ENCODE data around the gene KCND2. TPM values are rescaled to one million over a fixed set of nuclear protein-coding genes. Genes with fewer than 3 reads are reported as not detected.

KCND2 gene
- total RNA-seq, 1 donor from 2014 or later: 0.29 TPM

DNA sequence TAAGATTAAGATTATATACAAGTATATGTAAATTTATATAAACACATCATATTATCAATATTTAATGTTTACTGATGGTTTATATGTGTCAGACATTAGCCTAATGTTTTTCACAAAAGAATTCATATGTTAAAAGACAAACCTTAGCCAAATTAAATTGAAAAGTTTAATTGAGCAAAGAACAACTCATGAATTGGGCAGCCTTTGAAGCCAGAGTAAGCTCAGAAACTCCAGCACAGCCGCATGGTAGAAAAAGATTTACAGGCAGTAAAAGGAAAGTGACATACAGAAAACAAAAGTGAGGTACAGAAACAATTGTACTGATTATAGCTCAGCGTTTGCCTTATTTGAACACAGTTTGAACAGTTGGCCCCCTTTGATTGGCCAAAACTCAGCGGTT lies 460.9 kb downstream of the KCND2 start:
- no peak for DNase-seq (ENCODE audit: low read depth)
- Histone ChIP-seq H3K27me3 (ENCODE audit: control insufficient read depth, insufficient read depth, low read length) (no peaks in the 10 kb centered on the region), H3K36me3 (ENCODE audit: control insufficient read depth, insufficient read depth, low read length) (no peaks in the 10 kb centered on the region), H3K4me3 (ENCODE audit: low read depth, low read length) (no peak overlapping the region)
- no peak for TF ChIP-seq CTCF (IDR thresholded peaks at IDR 0.05; ENCODE audit: insufficient read depth, low read length, poor library complexity, severe bottlenecking)

GRCh38 chr7:120735791-120736190 lies 462.8 kb downstream of the KCND2 start:
- DNase-seq (ENCODE audit: low read depth): no peak
- no peaks in the 10 kb centered on the region for H3K27me3 ChIP-seq (ENCODE audit: control insufficient read depth, insufficient read depth, low read length)

DNA sequence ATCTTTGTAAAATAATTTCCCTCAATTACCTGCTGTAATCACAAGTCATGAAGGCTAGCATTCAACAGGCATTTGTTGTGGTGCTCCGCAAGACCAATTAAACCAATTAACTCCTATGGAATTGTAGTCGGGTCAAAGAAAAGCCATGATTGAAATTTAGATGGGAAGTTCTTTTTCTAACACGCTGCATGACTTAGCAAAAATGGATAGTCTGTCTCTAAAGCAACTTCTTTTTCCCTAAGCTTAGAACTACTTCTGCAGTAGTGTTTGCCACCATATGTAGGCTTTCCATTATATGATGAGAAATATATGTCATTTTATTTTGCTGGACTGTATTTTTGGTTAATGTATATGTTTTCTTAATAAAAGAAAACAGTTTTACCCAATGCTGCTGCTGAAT lies 465.8 kb downstream of the KCND2 start:
- no peak for DNase-seq (ENCODE audit: low read depth)
- Histone ChIP-seq H3K4me3 (ENCODE audit: low read depth, low read length) (no peak overlapping the region), H3K36me3 (ENCODE audit: control insufficient read depth, insufficient read depth, low read length) (no peaks in the 10 kb centered on the region), H3K27me3 (ENCODE audit: control insufficient read depth, insufficient read depth, low read length) (no peaks in the 10 kb centered on the region)
- TF ChIP-seq CTCF (IDR thresholded peaks at IDR 0.05; ENCODE audit: insufficient read depth, low read length, poor library complexity, severe bottlenecking): no peak

More at GRCh38 chr7:120735791-120736190, 462.8 kb downstream of the KCND2 start:
- H3K36me3 ChIP-seq (ENCODE audit: control insufficient read depth, insufficient read depth, low read length): no peaks in the 10 kb centered on the region
- no peak for TF ChIP-seq CTCF (IDR thresholded peaks at IDR 0.05; ENCODE audit: insufficient read depth, low read length, poor library complexity, severe bottlenecking)
- H3K4me3 ChIP-seq (ENCODE audit: low read depth, low read length): no peak overlapping the region

DNA sequence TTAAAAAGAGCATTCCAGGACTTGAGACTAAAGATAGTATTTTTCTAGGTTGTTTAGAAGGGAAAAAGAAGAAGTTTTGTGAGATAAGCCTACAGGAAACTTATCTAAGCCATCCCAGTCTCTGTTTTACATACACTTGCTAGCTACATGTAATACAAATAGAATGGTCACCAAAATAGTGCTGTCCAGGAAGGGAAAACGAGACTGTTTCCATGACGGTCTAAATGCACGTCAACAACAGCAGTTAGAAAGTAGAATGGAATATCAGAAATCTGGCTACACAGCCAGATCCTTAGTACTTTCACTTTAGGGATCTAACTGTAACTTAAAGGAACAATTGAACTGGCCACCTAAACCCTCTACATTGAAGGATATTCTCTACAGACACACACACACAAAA lies 467.4 kb downstream of the KCND2 start:
- Histone ChIP-seq H3K36me3 (ENCODE audit: control insufficient read depth, insufficient read depth, low read length) (no peaks in the 10 kb centered on the region), H3K4me3 (ENCODE audit: low read depth, low read length) (no peak overlapping the region), H3K27me3 (ENCODE audit: control insufficient read depth, insufficient read depth, low read length) (no peaks in the 10 kb centered on the region)
- no peak for DNase-seq (ENCODE audit: low read depth)
- no peak for TF ChIP-seq CTCF (IDR thresholded peaks at IDR 0.05; ENCODE audit: insufficient read depth, low read length, poor library complexity, severe bottlenecking)

- Histone ChIP-seq H3K4me3 (ENCODE audit: low read depth, low read length) (no peak overlapping the region), H3K36me3 (ENCODE audit: control insufficient read depth, insufficient read depth, low read length) (no peaks in the 10 kb centered on the region), H3K27me3 (ENCODE audit: control insufficient read depth, insufficient read depth, low read length) (no peaks in the 10 kb centered on the region)
- DNase-seq (ENCODE audit: low read depth): no peak
- TF ChIP-seq CTCF (IDR thresholded peaks at IDR 0.05; ENCODE audit: insufficient read depth, low read length, poor library complexity, severe bottlenecking): no peak
Observed at GRCh38 chr7:120741371-120742042, 468.5 kb downstream of the KCND2 start.

DNA sequence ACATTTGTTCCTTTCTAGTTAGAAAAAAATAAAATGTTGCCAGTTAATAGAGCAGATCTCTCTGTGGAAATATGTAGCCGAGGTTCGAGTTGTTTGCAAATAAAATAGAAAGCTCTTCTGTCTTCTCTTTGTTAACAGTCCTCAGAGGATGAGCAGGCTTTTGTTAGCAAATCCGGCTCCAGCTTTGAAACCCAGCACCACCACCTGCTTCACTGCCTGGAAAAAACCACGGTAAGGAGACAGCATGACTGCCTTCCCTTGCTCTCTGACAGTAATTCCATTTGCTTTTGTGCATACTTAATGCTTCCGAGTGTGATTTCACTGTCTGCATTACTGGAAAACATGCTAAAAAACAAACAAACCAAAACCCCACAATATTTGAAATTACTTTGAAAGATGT lies 469.4 kb downstream of the KCND2 start:
- H3K4me3 ChIP-seq (ENCODE audit: low read depth, low read length): no peak overlapping the region
- DNase-seq (ENCODE audit: low read depth): no peak
- TF ChIP-seq CTCF (IDR thresholded peaks at IDR 0.05; ENCODE audit: insufficient read depth, low read length, poor library complexity, severe bottlenecking): no peak

More for the DNA sequence above, 469.4 kb downstream of the KCND2 start:
- no peaks in the 10 kb centered on the region for H3K27me3 ChIP-seq (ENCODE audit: control insufficient read depth, insufficient read depth, low read length)
- no peaks in the 10 kb centered on the region for H3K36me3 ChIP-seq (ENCODE audit: control insufficient read depth, insufficient read depth, low read length)

Data from kidney epithelial cell (primary cell).